ENCODE measurements around the gene SETD1B. TPM values are rescaled to one million over a fixed set of nuclear protein-coding genes. Genes with fewer than 3 reads are reported as not detected.
"Not testable (repeated sequence)": the region's sequence is repeated elsewhere in the genome, so short reads cannot be mapped to it uniquely, and the experiment has no call there.

SETD1B gene
- polyA plus RNA-seq, 3 donors from 2014 or later: 0.56 to 2.3 TPM; not detected in 1

DNA sequence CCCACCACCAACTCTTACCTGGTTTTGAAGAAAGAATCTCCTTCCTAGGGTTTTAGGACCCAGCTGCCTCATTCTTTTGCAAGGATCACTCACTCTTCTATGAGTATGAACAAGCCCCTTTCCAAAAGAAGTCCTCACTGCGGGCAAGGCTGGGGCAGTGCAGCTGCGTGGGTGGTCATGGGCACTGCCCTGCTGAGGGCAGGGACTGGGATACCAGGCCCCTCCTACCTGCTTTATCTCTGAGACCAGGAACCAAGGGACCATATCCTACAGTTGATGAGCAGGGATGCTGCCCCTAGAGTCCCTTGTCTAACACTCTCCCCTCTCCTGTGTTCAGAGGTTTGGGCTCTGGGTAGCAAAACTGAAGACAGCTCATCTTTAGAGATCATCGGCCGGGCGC is 34.3 kb downstream of the SETD1B start:
- Mint-ChIP-seq H3K27ac (no peak overlapping the region), H3K4me3 (peak overlapping the region in 1 of 5 donors; percentile 33), H3K36me3 (no peaks in the 10 kb centered on the region), H3K27me3 (ENCODE audit: low read depth in 3 of 3) (peaks cover 0 to 6% (median 4%) of the 10 kb centered on the region in 3 donors), H3K9me3 (no peaks in the 10 kb centered on the region), H3K4me1 (peaks cover 14 to 15% of the 10 kb centered on the region in 2 donors)
- DNase-seq: no peak

DNA sequence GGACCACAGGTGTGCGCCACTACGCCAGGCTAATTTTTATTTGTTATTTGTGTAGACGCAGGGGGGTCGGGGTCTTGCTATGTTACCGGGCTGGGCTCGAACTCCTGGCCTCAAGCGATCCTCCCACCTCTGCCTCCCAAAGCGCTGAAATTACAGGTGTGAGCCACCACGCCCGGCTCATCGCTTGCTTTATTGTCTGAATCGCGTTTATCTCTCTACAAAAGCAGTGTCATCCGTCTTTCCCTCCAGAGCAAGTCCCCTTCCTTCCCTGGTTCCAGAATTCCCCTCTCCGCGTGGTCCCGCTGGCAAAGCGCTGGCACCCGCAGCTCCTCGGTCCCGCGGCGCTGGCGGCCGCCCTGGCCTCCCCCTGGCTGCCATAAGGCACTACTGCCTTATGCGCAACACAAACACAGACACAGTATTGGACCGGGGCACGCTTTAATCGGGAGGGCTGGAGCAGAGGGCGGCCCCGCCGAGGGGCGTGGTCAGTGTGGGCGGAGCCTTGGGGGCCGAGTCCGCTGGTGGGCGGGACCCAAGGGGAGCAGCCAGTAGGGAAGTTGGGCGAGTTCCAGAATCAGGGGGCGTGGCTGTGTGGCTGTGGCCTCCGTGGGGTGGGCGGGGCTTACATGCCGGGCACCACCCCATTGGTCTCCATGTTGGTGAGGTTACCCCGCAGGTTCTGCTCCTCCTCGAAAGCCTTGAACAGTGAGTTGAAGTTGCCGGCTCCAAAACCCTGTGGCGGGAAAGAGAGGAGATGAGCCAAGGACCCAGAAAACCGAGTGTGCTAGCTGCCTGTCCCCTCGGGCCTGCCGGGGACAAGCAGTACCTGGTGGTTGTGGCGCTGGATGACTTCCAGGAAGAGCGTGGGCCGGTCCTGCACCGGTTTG is 35.5 kb downstream of the SETD1B start:
- peak overlapping the region; percentile 64 to 95 (median 76) for H3K27ac Mint-ChIP-seq
- H3K4me1 Mint-ChIP-seq: peaks cover 14 to 15% of the 10 kb centered on the region in 2 donors
- peak; percentile 99 for DNase-seq
- no peaks in the 10 kb centered on the region for H3K9me3 Mint-ChIP-seq
- peaks cover 0 to 9% (median 0%) of the 10 kb centered on the region in 3 donors for H3K27me3 Mint-ChIP-seq (ENCODE audit: low read depth in 3 of 3)
- peak overlapping the region; percentile 91 to 99 (median 98) for H3K4me3 Mint-ChIP-seq
- no peaks in the 10 kb centered on the region for H3K36me3 Mint-ChIP-seq

DNA sequence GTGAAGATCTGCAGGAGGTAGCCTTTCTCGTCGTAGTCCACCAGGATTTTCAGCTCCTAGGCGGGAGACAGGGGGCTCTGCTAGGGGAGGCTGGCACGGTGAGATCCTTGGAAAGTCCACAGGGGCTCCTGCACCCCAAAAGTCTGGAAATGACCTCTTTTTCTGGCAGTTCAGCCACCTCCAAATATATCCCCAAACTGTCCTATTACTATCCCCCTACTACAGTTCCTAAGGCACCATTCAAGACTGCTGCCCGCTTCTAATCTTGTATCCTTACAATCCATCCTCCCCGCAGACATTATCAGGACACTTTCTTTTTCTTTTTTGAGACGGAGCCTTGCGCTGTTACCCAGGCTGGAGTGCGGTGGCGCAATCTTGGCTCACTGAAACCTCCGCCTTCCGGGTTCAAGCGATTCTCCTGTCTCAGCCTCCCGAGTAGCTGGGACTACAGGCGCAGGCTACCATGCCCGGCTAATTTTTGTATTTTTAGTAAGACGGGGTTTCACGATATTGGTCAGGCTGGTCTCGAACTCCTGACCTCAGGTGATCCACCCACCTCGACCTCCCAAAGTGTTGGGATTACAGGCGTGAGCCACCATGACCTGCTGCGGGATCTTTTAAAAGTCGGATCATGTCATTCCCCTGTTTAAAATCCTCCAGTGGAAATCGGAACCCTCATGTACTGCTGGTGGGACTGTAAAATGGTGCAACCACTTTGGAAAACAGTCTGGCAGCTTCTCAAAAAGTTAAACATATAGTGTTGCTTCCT is 36.4 kb downstream of the SETD1B start:
- Mint-ChIP-seq H3K4me3 (peak overlapping the region; percentile 91 to 99 (median 98)), H3K36me3 (no peaks in the 10 kb centered on the region)

DNA sequence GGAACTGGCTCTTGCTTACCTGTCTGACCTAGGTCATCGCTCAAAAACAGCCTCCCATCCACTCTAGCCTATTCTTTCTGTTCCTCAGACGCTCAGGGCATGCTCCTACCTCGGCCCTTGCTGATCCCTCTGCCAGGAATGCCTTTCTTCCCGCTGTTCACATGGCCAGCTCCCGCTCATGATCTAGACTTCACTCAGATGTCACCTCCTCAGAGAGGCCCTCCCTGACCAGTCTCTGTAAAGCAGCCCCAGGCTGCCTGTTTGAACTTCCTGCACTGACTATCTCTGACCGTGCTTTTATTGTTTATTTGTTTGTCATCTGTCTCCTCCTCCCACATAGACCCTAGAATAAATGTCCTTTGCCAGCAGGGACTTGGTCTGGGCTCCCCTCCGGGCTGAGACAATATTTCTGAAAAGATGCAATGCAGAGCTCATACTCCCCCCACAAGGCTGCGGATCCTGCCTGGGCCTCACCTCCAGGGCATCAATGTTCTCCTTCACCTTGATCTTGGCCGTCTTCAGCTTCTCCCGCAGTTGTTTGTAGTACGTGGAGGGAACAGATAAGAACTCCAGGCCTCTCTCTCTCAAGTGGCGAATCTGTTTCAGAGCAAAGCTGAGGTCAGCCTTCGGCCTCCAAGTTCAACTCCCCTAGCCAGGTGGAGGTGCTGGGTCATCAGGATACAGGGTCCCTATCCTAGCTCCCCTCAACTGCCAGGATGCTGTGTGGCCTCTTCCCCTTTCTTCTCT is 39.6 kb downstream of the SETD1B start:
- Mint-ChIP-seq H3K27me3 (ENCODE audit: low read depth in 3 of 3) (peaks cover 0 to 9% (median 0%) of the 10 kb centered on the region in 3 donors), H3K4me3 (no peak overlapping the region), H3K9me3 (no peaks in the 10 kb centered on the region), H3K27ac (peak overlapping the region in 1 of 6 donors; percentile 29), H3K36me3 (no peaks in the 10 kb centered on the region), H3K4me1 (peaks cover 14 to 15% of the 10 kb centered on the region in 2 donors)
- no peak for DNase-seq

More for the DNA sequence above, 36.4 kb downstream of the SETD1B start:
- Mint-ChIP-seq H3K27me3 (ENCODE audit: low read depth in 3 of 3) (peaks cover 0 to 9% (median 0%) of the 10 kb centered on the region in 3 donors), H3K9me3 (no peaks in the 10 kb centered on the region), H3K27ac (peak overlapping the region; percentile 64 to 95 (median 76)), H3K4me1 (peaks cover 14 to 15% of the 10 kb centered on the region in 2 donors)
- no peak for DNase-seq

DNA sequence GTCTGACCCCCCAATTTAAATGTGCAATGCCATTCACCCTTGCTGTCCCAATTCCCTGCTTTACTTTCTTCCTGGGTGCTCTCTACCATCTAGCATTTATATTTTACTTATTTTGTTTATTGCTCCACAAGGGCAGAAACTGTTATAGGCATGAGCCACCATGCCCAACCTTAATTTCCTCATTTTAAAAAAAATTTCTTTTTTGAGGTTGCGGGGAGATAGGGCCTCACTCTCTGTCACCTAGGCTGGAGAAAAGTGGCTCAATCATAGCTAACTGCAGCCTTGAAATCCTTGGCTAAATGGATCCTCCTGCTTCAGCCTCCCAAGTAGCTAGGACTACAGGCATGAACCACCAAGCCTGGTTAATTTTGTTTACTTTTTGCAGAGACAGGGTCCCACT is 41.9 kb downstream of the SETD1B start:
- H3K4me1 Mint-ChIP-seq: no peaks in the 10 kb centered on the region
- no peak for DNase-seq
- no peak overlapping the region for H3K4me3 Mint-ChIP-seq
- no peak overlapping the region for H3K27ac Mint-ChIP-seq
- H3K36me3 Mint-ChIP-seq: no peaks in the 10 kb centered on the region
- no peaks in the 10 kb centered on the region for H3K9me3 Mint-ChIP-seq
- H3K27me3 Mint-ChIP-seq (ENCODE audit: low read depth in 3 of 3): peaks cover 0 to 3% (median 0%) of the 10 kb centered on the region in 3 donors

DNA sequence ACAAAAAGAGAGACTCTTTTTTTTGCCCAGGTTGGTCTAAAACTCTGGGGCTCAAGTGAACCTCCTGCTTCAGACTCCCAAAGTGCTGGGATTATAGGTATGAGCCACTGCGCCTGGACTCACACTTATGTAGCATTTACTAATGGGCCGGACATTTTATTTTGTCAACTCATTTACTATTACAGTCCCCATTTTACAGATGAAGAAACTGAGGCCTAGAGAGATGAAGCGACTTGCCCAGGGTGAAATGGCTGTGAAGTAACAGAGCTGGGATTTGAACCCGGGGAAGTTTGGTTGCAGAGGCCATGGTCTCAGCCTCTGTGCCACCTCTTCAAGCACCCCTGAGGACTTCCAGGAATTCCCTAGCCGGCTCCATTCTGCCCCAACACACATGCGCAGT is 45.4 kb downstream of the SETD1B start:
- H3K9me3 Mint-ChIP-seq: no peaks in the 10 kb centered on the region
- DNase-seq: no peak
- no peaks in the 10 kb centered on the region for H3K36me3 Mint-ChIP-seq
- H3K27ac Mint-ChIP-seq: no peak overlapping the region
- H3K4me1 Mint-ChIP-seq: no peaks in the 10 kb centered on the region
- no peak overlapping the region for H3K4me3 Mint-ChIP-seq
- peaks cover 0 to 3% (median 0%) of the 10 kb centered on the region in 3 donors for H3K27me3 Mint-ChIP-seq (ENCODE audit: low read depth in 3 of 3)

DNA sequence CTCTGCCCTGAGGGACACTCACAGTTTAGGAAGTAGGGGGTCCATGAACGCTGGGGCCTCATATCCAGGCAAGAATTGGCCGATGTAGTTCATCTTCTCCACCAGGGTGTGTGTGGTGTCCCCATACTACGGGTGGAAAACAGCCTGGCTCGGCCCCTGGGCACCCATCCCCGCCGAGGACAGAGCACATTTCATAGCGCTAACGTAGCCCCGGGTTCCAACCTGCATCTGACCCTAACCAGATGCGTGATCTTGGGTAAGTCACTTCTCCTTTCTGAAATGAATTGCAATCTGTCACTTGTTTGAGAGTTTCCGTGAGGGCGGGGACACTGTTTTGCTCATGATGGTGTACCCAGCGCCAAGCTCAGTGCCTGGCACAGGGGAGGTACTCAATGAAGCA is 45.9 kb downstream of the SETD1B start:
- no peak overlapping the region for H3K4me3 Mint-ChIP-seq
- H3K4me1 Mint-ChIP-seq: no peaks in the 10 kb centered on the region
- DNase-seq: no peak
- no peaks in the 10 kb centered on the region for H3K36me3 Mint-ChIP-seq
- H3K9me3 Mint-ChIP-seq: no peaks in the 10 kb centered on the region
- H3K27ac Mint-ChIP-seq: no peak overlapping the region
- peaks cover 0 to 3% (median 0%) of the 10 kb centered on the region in 3 donors for H3K27me3 Mint-ChIP-seq (ENCODE audit: low read depth in 3 of 3)

DNA sequence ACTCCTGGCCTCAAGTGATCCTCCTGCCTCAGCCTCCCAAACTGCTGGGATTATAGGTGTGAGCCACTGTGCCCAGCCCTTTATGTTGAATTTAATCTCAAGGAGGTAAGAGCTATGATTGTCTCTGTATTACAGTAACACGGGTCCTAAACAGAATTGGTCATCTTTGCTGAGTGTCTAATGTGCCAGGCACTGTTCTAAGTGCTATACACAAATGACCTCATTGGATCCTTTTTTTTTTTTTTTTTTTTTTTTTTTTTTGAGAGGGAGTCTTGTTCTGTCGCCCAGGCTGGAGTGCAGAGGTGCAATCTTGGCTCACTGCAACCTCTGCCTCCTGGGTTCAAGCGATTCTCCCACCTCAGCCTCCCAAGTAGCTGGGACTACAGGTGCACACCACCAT is 48.6 kb downstream of the SETD1B start:
- not testable (repeated sequence) for H3K4me3 Mint-ChIP-seq; H3K9me3 Mint-ChIP-seq; DNase-seq; H3K27ac Mint-ChIP-seq; H3K36me3 Mint-ChIP-seq; H3K4me1 Mint-ChIP-seq; H3K27me3 Mint-ChIP-seq (ENCODE audit: low read depth in 3 of 3)

DNA sequence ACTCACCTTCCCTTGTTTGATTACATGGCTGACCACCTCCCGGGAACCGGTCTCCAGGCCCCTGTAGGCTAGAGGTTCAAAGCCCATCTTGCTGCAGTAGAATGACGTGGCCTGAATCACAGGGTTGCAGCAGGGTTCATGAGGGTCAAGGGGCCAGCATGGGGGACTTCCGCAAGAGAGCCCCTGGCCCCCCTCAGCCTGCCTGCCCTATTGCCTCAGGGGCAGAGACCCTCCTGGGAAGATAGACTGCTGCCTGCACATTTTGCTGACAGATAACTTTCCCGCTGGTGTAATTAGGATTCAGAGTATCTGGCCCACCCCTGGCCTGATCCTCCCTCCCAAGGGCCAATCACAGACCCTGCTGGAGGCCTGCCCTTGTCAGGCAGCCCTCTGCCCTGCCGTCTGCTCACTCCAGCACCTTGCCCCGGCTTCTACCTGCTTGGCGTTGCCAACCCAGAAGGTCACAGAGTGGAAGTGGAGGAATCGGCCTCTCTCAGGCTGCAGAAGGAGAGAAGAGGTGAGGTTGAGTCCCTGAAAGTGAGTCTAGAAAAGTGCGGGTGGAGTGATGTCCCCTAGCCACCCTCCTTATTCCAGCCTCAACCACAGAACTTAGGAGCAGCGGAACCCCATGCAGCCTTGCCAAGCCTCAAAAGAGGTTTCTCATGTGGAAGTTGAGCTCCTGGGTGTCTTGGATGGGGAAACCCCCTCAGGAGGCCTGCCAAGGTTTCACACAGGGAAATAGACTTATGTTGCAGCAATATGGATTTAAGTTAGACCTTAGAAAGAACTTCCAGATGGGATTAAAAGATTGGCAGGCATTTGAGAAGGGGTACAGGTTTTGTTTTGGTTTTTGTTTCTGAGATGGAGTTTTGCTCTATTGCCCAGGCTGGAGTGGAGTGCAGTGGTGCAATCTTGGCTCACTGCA is 53.8 kb downstream of the SETD1B start:
- DNase-seq: no peak
- H3K9me3 Mint-ChIP-seq: no peaks in the 10 kb centered on the region
- no peaks in the 10 kb centered on the region for H3K36me3 Mint-ChIP-seq
- no peak overlapping the region for H3K4me3 Mint-ChIP-seq
- H3K27me3 Mint-ChIP-seq (ENCODE audit: low read depth in 3 of 3): peaks cover 0 to 5% (median 0%) of the 10 kb centered on the region in 3 donors
- H3K4me1 Mint-ChIP-seq: no peaks in the 10 kb centered on the region
- H3K27ac Mint-ChIP-seq: no peak overlapping the region

DNA sequence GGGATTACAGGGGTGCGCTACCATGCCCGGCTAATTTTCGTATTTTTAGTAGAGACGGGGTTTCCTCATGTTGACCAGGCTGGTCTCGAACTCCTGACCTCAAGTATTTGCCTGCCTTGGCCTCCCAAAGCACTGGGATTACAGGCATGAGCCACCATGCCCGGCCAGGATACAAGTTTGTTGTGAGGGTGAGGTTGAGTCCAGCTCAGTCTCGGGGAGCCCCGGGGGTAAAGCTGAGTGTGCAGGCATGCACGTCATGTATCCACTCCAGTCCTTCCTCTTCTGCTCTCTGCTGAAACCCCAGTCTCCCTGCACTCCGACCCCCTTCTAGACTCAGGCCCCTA is 54.5 kb downstream of the SETD1B start:
- no peaks in the 10 kb centered on the region for H3K4me1 Mint-ChIP-seq
- H3K27me3 Mint-ChIP-seq (ENCODE audit: low read depth in 3 of 3): peaks cover 0 to 2% (median 0%) of the 10 kb centered on the region in 3 donors
- H3K9me3 Mint-ChIP-seq: no peaks in the 10 kb centered on the region
- no peak overlapping the region for H3K4me3 Mint-ChIP-seq
- no peak for DNase-seq
- H3K36me3 Mint-ChIP-seq: no peaks in the 10 kb centered on the region
- no peak overlapping the region for H3K27ac Mint-ChIP-seq

DNA sequence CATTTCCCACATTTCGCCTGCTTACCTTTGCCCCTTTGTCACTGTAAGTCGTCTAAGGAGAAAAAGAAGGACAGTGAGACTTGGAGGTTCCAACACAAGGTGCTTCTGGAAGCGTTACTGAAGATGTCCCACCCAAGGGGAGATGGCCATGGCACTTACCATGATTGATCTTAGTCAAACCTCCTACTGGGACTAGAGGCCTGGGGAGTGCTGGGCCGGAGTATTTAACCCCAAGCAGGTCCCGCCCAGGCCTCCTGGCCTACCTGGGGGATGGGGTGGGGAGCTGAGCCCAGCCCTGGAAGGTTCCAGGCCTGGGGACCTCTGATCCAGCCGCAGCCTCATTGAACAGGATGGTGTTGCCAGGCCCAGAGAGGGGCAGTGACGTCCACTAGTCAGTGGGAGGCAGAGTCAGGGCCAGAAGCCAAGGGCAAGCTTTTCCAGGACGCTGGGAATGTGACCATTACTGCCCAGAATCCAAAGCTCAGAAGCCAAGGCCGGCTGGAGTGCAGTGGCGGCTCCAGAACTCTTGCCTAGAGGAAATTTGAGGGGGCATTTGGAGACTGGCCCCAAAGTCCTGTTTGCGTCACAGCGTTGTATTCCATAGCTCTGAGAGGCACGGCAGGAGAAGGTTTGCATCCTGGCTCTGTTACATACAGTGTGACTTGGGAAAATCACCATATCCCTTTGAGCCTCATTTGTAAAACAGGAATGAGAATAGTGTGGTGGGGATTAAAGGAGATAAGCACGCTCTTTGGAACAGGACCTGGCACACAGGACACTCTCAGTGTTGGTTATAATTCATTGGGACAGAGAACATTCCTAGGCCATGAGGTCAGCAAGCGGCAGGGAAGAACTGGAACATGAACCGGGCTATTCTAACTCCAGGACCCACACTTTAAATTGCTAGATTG is 55.1 kb downstream of the SETD1B start, which contains the start of gene HPD:
Gene HPD, minus strand, starts transcription at position 198 of the 911 bp plus-strand sequence. Its CDS starts 36 bp downstream, at position 162.
- no peak within 1 kb of the TSS for H3K4me3 Mint-ChIP-seq
- DNase-seq: no peak
- no peaks in the 10 kb centered on the region for H3K36me3 Mint-ChIP-seq
- peaks cover 0 to 2% (median 0%) of the 10 kb centered on the region in 3 donors for H3K27me3 Mint-ChIP-seq (ENCODE audit: low read depth in 3 of 3)
- H3K27ac Mint-ChIP-seq: no peak within 1 kb of the TSS
- H3K4me1 Mint-ChIP-seq: no peaks in the 10 kb centered on the region
- H3K9me3 Mint-ChIP-seq: no peaks in the 10 kb centered on the region

DNA sequence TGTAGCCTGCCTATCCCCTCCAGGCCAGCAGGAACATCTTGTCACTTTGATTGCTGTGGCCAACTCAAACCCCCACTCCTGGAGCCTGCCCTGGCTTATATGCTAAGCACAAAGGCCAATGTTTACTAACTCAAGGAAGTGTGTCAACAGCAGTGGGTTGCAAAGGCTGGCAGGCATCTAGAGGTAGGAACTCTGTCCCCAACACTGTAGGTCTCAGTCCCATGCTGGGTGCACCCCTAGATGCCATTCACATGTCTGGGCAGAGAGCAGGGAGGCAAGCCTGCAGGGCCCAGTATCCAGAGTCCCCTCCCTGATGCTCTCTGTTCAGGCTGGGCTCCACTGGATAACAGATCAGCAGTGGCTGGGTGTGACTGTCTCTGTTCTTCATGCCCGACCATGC is 56.4 kb downstream of the SETD1B start:
- no peaks in the 10 kb centered on the region for H3K4me1 Mint-ChIP-seq
- H3K4me3 Mint-ChIP-seq: no peak overlapping the region
- DNase-seq: no peak
- no peaks in the 10 kb centered on the region for H3K9me3 Mint-ChIP-seq
- peaks cover 0 to 2% (median 0%) of the 10 kb centered on the region in 3 donors for H3K27me3 Mint-ChIP-seq (ENCODE audit: low read depth in 3 of 3)
- H3K36me3 Mint-ChIP-seq: no peaks in the 10 kb centered on the region
- H3K27ac Mint-ChIP-seq: no peak overlapping the region
